Measurements from ENCODE around the gene EMID1.

DNA sequence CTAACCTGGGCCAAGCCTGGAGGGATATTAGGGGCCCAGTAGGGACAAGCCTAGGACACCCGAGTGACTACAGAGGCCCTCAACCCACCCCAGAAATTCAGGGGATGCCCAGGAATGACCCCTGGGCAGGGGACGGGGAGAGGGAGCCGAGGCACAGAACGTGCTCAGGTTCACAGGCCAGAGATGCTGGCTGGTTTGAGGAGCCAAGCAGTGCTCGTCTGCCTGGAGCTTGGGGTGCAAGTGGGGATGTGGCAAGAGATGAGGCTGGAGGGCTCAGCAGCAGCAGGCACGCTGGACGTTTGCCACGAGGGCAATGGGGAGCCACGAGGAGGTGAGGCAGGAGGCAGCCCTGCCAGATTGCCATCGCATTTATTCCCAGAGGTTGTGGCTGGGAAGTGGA is 34.0 kb upstream of the EMID1 start:
- no peak for TF ChIP-seq POLR2AphosphoS5 (IDR thresholded peaks at IDR 0.05; ENCODE audit: low read depth, low read length)
- no peak for TF ChIP-seq SIN3A (IDR thresholded peaks at IDR 0.05; ENCODE audit: borderline replicate concordance, insufficient read depth, low read length)
